Measurements from ENCODE around the gene JAZF1.

Gene JAZF1

DNA sequence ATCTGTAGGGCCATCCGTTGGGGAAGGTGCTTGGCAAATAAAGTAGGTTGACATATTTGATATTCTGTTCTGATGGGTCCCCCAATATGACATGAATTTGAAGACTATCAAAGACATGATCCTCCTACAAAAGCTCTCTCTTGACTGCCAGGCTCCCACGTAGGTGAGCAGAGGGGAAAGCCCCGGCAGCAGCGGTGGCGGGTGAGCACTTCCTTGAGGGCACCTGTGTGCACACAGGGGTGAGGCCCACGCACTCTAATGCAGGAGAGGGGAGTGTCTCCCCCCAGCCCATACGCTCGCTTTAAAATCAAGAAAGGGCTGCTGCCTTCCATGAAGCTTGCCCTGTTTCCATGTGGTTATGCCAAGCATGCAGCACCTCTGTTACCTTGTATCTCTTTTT lies 340.3 kb downstream of the JAZF1 start:
- H4K20me1 ChIP-seq (ENCODE audit: control insufficient read depth, insufficient read depth, low read depth, low read length) = no peaks in the 10 kb centered on the region
- no peaks in the 10 kb centered on the region for H3K27me3 ChIP-seq (ENCODE audit: control insufficient read depth, low read length)
- peaks cover 36% of the 10 kb centered on the region for H3K36me3 ChIP-seq (ENCODE audit: control insufficient read depth, low read length)
- H3K27ac ChIP-seq (ENCODE audit: low read depth, low read length) = no peak overlapping the region
- no peak overlapping the region for H3K4me2 ChIP-seq (ENCODE audit: low read length)
- H3K9me2 ChIP-seq (replicated peaks; ENCODE audit: control insufficient read depth, low read length) = no peaks in the 10 kb centered on the region
- TF ChIP-seq, protein P1, sequence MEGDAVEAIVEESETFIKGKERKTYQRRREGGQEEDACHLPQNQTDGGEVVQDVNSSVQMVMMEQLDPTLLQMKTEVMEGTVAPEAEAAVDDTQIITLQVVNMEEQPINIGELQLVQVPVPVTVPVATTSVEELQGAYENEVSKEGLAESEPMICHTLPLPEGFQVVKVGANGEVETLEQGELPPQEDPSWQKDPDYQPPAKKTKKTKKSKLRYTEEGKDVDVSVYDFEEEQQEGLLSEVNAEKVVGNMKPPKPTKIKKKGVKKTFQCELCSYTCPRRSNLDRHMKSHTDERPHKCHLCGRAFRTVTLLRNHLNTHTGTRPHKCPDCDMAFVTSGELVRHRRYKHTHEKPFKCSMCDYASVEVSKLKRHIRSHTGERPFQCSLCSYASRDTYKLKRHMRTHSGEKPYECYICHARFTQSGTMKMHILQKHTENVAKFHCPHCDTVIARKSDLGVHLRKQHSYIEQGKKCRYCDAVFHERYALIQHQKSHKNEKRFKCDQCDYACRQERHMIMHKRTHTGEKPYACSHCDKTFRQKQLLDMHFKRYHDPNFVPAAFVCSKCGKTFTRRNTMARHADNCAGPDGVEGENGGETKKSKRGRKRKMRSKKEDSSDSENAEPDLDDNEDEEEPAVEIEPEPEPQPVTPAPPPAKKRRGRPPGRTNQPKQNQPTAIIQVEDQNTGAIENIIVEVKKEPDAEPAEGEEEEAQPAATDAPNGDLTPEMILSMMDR (IDR thresholded peaks at IDR 0.05; ENCODE audit: low read depth, low read length, poor library complexity, severe bottlenecking) = no peak
- TF ChIP-seq EZH2phosphoT487 (IDR thresholded peaks at IDR 0.05; ENCODE audit: borderline replicate concordance, low read length) = no peak
- H3F3A ChIP-seq (ENCODE audit: control insufficient read depth, insufficient read depth) = no peaks in the 10 kb centered on the region; the same call in 1 of the 2 replicates
- H3K79me2 ChIP-seq (ENCODE audit: control insufficient read depth, low read length) = no peaks in the 10 kb centered on the region
- H3K9me3 ChIP-seq (ENCODE audit: control insufficient read depth, insufficient read depth, low read length) = no peaks in the 10 kb centered on the region
- H3K4me3 ChIP-seq (ENCODE audit: low read length) = no peak overlapping the region
- no peaks in the 10 kb centered on the region for H3K4me1 ChIP-seq (ENCODE audit: control insufficient read depth, low read length)

DNA sequence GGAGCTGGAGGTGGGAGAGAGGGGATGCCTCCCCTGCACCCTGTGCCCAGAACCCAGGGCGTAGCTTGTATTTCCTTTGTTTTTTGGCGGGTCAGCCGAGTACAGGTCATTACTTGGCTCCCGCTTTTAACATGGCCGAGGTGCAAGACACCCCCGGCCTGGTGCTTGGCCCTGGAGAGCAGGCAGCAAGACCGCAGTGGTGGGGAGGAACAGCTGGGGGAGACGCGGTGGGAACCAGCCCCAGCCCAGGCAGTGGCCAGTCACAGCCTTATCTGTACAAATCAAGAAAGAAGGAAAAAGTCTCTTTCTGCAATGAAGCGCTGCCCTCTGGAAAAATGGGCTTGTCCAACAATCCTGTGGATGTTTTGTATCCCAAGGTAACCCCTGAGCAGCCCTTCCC lies 341.5 kb downstream of the JAZF1 start:
- Histone ChIP-seq H3K27ac (ENCODE audit: low read depth, low read length) (no peak overlapping the region), H3K4me1 (ENCODE audit: control insufficient read depth, low read length) (no peaks in the 10 kb centered on the region), H3F3A (ENCODE audit: control insufficient read depth, insufficient read depth) (no peaks in the 10 kb centered on the region; the same call in 1 of the 2 replicates), H3K4me2 (ENCODE audit: low read length) (no peak overlapping the region), H3K27me3 (ENCODE audit: control insufficient read depth, low read length) (no peaks in the 10 kb centered on the region), H3K9me3 (ENCODE audit: control insufficient read depth, insufficient read depth, low read length) (no peaks in the 10 kb centered on the region), H3K9me2 (replicated peaks; ENCODE audit: control insufficient read depth, low read length) (no peaks in the 10 kb centered on the region), H3K36me3 (ENCODE audit: control insufficient read depth, low read length) (peaks cover 46% of the 10 kb centered on the region), H4K20me1 (ENCODE audit: control insufficient read depth, insufficient read depth, low read depth, low read length) (no peaks in the 10 kb centered on the region), H3K4me3 (ENCODE audit: low read length) (no peak overlapping the region), H3K79me2 (ENCODE audit: control insufficient read depth, low read length) (no peaks in the 10 kb centered on the region)
- TF ChIP-seq, protein P1 (IDR thresholded peaks at IDR 0.05; ENCODE audit: low read depth, low read length, poor library complexity, severe bottlenecking) = no peak
- TF ChIP-seq EZH2phosphoT487 (IDR thresholded peaks at IDR 0.05; ENCODE audit: borderline replicate concordance, low read length) = no peak

DNA sequence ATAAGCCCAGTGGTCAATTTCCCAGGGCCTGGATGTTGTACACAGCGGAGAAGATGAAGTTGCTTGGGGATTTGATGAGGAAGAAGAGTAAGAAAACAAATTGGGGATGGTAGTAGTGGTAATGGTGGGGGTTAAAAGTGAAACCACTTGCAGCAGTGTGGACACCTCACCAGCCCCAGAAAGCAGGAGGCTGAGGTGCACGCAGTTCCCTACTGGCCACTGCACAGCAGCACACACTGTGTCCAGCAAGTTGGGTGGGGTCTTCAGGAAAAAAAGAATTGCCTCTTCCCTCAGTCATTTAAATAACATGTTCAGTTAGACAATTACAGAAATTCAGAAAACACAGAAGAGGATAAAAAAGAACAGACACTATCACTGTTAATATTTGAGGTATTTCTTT lies 344.1 kb downstream of the JAZF1 start:
- no peaks in the 10 kb centered on the region for H3K79me2 ChIP-seq (ENCODE audit: control insufficient read depth, low read length)
- H3K4me1 ChIP-seq (ENCODE audit: control insufficient read depth, low read length) = no peaks in the 10 kb centered on the region
- H3K27me3 ChIP-seq (ENCODE audit: control insufficient read depth, low read length) = no peaks in the 10 kb centered on the region
- no peaks in the 10 kb centered on the region for H3F3A ChIP-seq (ENCODE audit: control insufficient read depth, insufficient read depth)
- H3K36me3 ChIP-seq (ENCODE audit: control insufficient read depth, low read length) = peaks cover 62% of the 10 kb centered on the region
- no peaks in the 10 kb centered on the region for H4K20me1 ChIP-seq (ENCODE audit: control insufficient read depth, insufficient read depth, low read depth, low read length)
- no peaks in the 10 kb centered on the region for H3K9me3 ChIP-seq (ENCODE audit: control insufficient read depth, insufficient read depth, low read length)
- no peaks in the 10 kb centered on the region for H3K9me2 ChIP-seq (replicated peaks; ENCODE audit: control insufficient read depth, low read length)
- TF ChIP-seq, protein P1 (IDR thresholded peaks at IDR 0.05; ENCODE audit: low read depth, low read length, poor library complexity, severe bottlenecking) = no peak
- no peak for TF ChIP-seq EZH2phosphoT487 (IDR thresholded peaks at IDR 0.05; ENCODE audit: borderline replicate concordance, low read length)
- no peak overlapping the region for H3K4me3 ChIP-seq (ENCODE audit: low read length)
- no peak overlapping the region for H3K4me2 ChIP-seq (ENCODE audit: low read length)
- no peak overlapping the region for H3K27ac ChIP-seq (ENCODE audit: low read depth, low read length)

DNA sequence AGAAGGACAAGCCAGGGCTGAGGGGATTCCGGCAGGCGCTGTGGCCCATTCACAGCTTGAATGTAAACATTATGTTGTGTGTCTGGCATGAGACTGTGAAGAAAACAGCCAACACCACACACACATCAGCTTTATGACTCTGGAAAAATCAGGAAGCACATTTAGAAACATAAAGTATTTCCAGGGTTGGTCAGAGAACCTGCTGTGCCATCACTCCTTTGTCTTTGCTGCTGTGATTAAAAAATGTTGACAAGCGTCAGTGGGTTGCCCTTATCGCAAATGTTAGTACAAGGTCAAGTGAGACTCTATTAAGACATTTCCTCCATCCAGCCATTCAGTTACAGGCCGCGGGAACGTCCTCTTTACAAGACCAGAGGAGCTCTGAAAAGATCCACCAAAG lies 345.2 kb downstream of the JAZF1 start:
- Histone ChIP-seq H3K4me1 (ENCODE audit: control insufficient read depth, low read length) (no peaks in the 10 kb centered on the region), H3K27ac (ENCODE audit: low read depth, low read length) (no peak overlapping the region), H3K36me3 (ENCODE audit: control insufficient read depth, low read length) (peaks cover 66% of the 10 kb centered on the region), H3K4me3 (ENCODE audit: low read length) (no peak overlapping the region), H3K4me2 (ENCODE audit: low read length) (no peak overlapping the region), H3F3A (ENCODE audit: control insufficient read depth, insufficient read depth) (no peaks in the 10 kb centered on the region), H3K9me3 (ENCODE audit: control insufficient read depth, insufficient read depth, low read length) (no peaks in the 10 kb centered on the region), H3K27me3 (ENCODE audit: control insufficient read depth, low read length) (no peaks in the 10 kb centered on the region), H3K9me2 (replicated peaks; ENCODE audit: control insufficient read depth, low read length) (no peaks in the 10 kb centered on the region), H3K79me2 (ENCODE audit: control insufficient read depth, low read length) (no peaks in the 10 kb centered on the region), H4K20me1 (ENCODE audit: control insufficient read depth, insufficient read depth, low read depth, low read length) (no peaks in the 10 kb centered on the region)
- no peak for TF ChIP-seq EZH2phosphoT487 (IDR thresholded peaks at IDR 0.05; ENCODE audit: borderline replicate concordance, low read length)
- TF ChIP-seq, protein P1 (IDR thresholded peaks at IDR 0.05; ENCODE audit: low read depth, low read length, poor library complexity, severe bottlenecking) = no peak

Data from DOHH2 (cell line).